BLaER1 (cell line): ENCODE results near the gene OLFML2A.

ENCODE experiments used
- H3K27ac ChIP-seq: shearing (Covaris generic); formaldehyde crosslinking; 2 replicates; pipeline ENCODE4 v1.8.1; 2022
- H3K27me3 ChIP-seq: shearing (Covaris generic); formaldehyde crosslinking; 2 replicates; pipeline ENCODE4 v1.8.1; 2022
- H3K36me3 ChIP-seq: shearing (Covaris generic); formaldehyde crosslinking; 2 replicates; pipeline ENCODE4 v1.8.1; 2022
- H3K4me1 ChIP-seq: shearing (Covaris generic); formaldehyde crosslinking; 2 replicates; pipeline ENCODE4 v1.8.1; 2022
- H3K4me2 ChIP-seq: shearing (Covaris generic); formaldehyde crosslinking; 2 replicates; pipeline ENCODE4 v1.8.1; 2022
- H3K4me3 ChIP-seq: shearing (Covaris generic); formaldehyde crosslinking; 2 replicates; pipeline ENCODE4 v1.8.1; 2022
- H3K9ac ChIP-seq: shearing (Covaris generic); formaldehyde crosslinking; 2 replicates; pipeline ENCODE4 v1.8.1; 2022
- H3K9me3 ChIP-seq: shearing (Covaris generic); formaldehyde crosslinking; 2 replicates; pipeline ENCODE4 v1.8.1; 2022
- H4K20me1 ChIP-seq: shearing (Covaris generic); formaldehyde crosslinking; 2 replicates; pipeline ENCODE4 v1.8.1; 2022
- Cebpa-rat ChIP-seq: shearing (Covaris generic); IDR thresholded peaks from 2 replicates; pipeline ENCODE4 v1.8.1; 2022

Gene OLFML2A

GRCh38 chr9:124857533-124858162, 80.7 kb downstream of the OLFML2A start:
- Histone ChIP-seq H3K27me3 (no peaks in the 10 kb centered on the region), H4K20me1 (peaks cover 75% of the 10 kb centered on the region), H3K9me3 (no peaks in the 10 kb centered on the region), H3K27ac (no peak overlapping the region), H3K4me1 (peaks cover 34% of the 10 kb centered on the region), H3K4me2 (no peak overlapping the region), H3K4me3 (no peak overlapping the region), H3K9ac (no peak overlapping the region), H3K36me3 (peaks cover 53% of the 10 kb centered on the region)
- TF ChIP-seq Cebpa-rat = no peak

GRCh38 chr9:124858330-124859046, 81.6 kb downstream of the OLFML2A start:
- no peaks in the 10 kb centered on the region for H3K9me3 ChIP-seq
- H3K4me2 ChIP-seq = peak overlapping the region; percentile 85; the same call in 1 of the 2 replicates
- H3K9ac ChIP-seq = peak overlapping the region; percentile 11; the same call in 1 of the 2 replicates
- peaks cover 75% of the 10 kb centered on the region for H4K20me1 ChIP-seq
- no peak overlapping the region for H3K4me3 ChIP-seq
- peaks cover 39% of the 10 kb centered on the region for H3K4me1 ChIP-seq
- H3K27ac ChIP-seq = no peak overlapping the region
- H3K27me3 ChIP-seq = no peaks in the 10 kb centered on the region
- H3K36me3 ChIP-seq = peaks cover 53% of the 10 kb centered on the region
- TF ChIP-seq Cebpa-rat = no peak

GRCh38 chr9:124859803-124860581, 83.1 kb downstream of the OLFML2A start:
- peak overlapping the region; percentile 99 for H3K27ac ChIP-seq
- peaks cover 40% of the 10 kb centered on the region for H3K4me1 ChIP-seq
- peak overlapping the region; percentile 98 for H3K4me3 ChIP-seq
- no peaks in the 10 kb centered on the region for H3K27me3 ChIP-seq
- TF ChIP-seq Cebpa-rat = no peak
- H3K9me3 ChIP-seq = no peaks in the 10 kb centered on the region
- H3K9ac ChIP-seq = peak overlapping the region; percentile 100
- peak overlapping the region; percentile 85 for H3K4me2 ChIP-seq
- H4K20me1 ChIP-seq = peaks cover 67% of the 10 kb centered on the region
- peaks cover 53% of the 10 kb centered on the region for H3K36me3 ChIP-seq

- H3K4me2 ChIP-seq = peak overlapping the region; percentile 85
- H3K27me3 ChIP-seq = no peaks in the 10 kb centered on the region
- peaks cover 40% of the 10 kb centered on the region for H3K4me1 ChIP-seq
- peak overlapping the region; percentile 99 for H3K27ac ChIP-seq
- H3K9me3 ChIP-seq = no peaks in the 10 kb centered on the region
- TF ChIP-seq Cebpa-rat = no peak
- H3K36me3 ChIP-seq = peaks cover 53% of the 10 kb centered on the region
- peaks cover 59% of the 10 kb centered on the region for H4K20me1 ChIP-seq
- H3K4me3 ChIP-seq = peak overlapping the region; percentile 98
- peak overlapping the region; percentile 100 for H3K9ac ChIP-seq
Observed at GRCh38 chr9:124860582-124861341, 83.8 kb downstream of the OLFML2A start.

- Histone ChIP-seq H3K36me3 (peaks cover 47% of the 10 kb centered on the region), H3K9ac (peak within 1 kb of the TSS; percentile 100), H3K27me3 (no peaks in the 10 kb centered on the region), H3K4me1 (peaks cover 40% of the 10 kb centered on the region), H3K4me2 (peak within 1 kb of the TSS; percentile 85), H4K20me1 (peaks cover 51% of the 10 kb centered on the region), H3K27ac (peak within 1 kb of the TSS; percentile 99), H3K4me3 (peak within 1 kb of the TSS; percentile 98), H3K9me3 (no peaks in the 10 kb centered on the region)
- TF ChIP-seq Cebpa-rat = no peak
Observed at GRCh38 chr9:124861342-124862229, 84.7 kb downstream of the OLFML2A start, which contains the start of the genes ARPC5L and RPL35. TSS of gene ARPC5L (plus strand) at chr9:124862130. CDS start at chr9:124869291, 7,161 bp downstream. TSS of gene RPL35 (minus strand) at chr9:124861957. CDS start at chr9:124861912, 45 bp downstream.

- H3K4me2 ChIP-seq = peak overlapping the region; percentile 83; the same call in 1 of the 2 replicates
Observed at GRCh38 chr9:124863371-124863871, 86.5 kb downstream of the OLFML2A start.

More at GRCh38 chr9:124863371-124863871, 86.5 kb downstream of the OLFML2A start:
- H3K27ac ChIP-seq = no peak overlapping the region
- no peak overlapping the region for H3K4me3 ChIP-seq
- H3K27me3 ChIP-seq = no peaks in the 10 kb centered on the region
- peaks cover 33% of the 10 kb centered on the region for H4K20me1 ChIP-seq
- H3K36me3 ChIP-seq = peaks cover 28% of the 10 kb centered on the region
- peaks cover 55% of the 10 kb centered on the region for H3K4me1 ChIP-seq
- H3K9me3 ChIP-seq = no peaks in the 10 kb centered on the region
- TF ChIP-seq Cebpa-rat = no peak
- H3K9ac ChIP-seq = peak overlapping the region; percentile 100; the same call in 1 of the 2 replicates
